ENCODE measurements around the gene MRPL52. TPM values are rescaled to one million over a fixed set of nuclear protein-coding genes. Genes with fewer than 3 reads are reported as not detected.
"Not testable (repeated sequence)": the region's sequence is repeated elsewhere in the genome, so short reads cannot be mapped to it uniquely, and the experiment has no call there.

MRPL52 gene
- total RNA-seq, 1 experiment from 2014 or later = 71.3 TPM

DNA sequence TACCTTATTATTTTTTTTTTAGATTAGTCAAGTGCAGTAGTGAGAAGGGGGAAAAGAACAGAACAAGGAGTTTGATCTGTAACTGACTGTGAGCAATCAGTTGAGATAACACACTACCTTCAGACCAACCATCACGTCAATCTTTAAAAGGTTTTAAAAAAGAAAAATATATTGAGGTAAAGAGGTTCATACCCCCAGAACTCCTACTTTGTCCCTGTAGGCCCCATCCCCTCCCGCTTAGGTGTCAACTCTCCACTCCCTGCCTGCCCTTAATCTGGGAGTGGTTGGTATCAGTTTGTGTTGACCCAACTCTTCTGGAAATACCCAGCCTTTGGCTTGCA lies 22.9 kb downstream of the MRPL52 start:
- Histone ChIP-seq H3K36me3 (ENCODE audit: insufficient read depth, low read length) (no peaks in the 10 kb centered on the region), H3K9me3 (ENCODE audit: low read length) (no peaks in the 10 kb centered on the region), H4K20me1 (ENCODE audit: insufficient read depth, low read depth, low read length) (no peaks in the 10 kb centered on the region), H3K27me3 (ENCODE audit: low read length) (no peaks in the 10 kb centered on the region), H2AFZ (ENCODE audit: low read length) (peak overlapping the region; percentile 89), H3K4me1 (ENCODE audit: low read length) (peaks cover 3% of the 10 kb centered on the region), H3K4me3 (ENCODE audit: low read length) (no peak overlapping the region), H3K27ac (ENCODE audit: low read length) (no peak overlapping the region), H3K9ac (ENCODE audit: low read length) (no peak overlapping the region; the same call in 1 of the 2 replicates), H3K79me2 (ENCODE audit: low read length) (no peaks in the 10 kb centered on the region), H3K9me2 (replicated peaks; ENCODE audit: insufficient read depth, low read length) (no peaks in the 10 kb centered on the region), H3K4me2 (ENCODE audit: low read depth, low read length, poor library complexity, severe bottlenecking) (peak overlapping the region; percentile 81)
- DNase-seq = no peak

DNA sequence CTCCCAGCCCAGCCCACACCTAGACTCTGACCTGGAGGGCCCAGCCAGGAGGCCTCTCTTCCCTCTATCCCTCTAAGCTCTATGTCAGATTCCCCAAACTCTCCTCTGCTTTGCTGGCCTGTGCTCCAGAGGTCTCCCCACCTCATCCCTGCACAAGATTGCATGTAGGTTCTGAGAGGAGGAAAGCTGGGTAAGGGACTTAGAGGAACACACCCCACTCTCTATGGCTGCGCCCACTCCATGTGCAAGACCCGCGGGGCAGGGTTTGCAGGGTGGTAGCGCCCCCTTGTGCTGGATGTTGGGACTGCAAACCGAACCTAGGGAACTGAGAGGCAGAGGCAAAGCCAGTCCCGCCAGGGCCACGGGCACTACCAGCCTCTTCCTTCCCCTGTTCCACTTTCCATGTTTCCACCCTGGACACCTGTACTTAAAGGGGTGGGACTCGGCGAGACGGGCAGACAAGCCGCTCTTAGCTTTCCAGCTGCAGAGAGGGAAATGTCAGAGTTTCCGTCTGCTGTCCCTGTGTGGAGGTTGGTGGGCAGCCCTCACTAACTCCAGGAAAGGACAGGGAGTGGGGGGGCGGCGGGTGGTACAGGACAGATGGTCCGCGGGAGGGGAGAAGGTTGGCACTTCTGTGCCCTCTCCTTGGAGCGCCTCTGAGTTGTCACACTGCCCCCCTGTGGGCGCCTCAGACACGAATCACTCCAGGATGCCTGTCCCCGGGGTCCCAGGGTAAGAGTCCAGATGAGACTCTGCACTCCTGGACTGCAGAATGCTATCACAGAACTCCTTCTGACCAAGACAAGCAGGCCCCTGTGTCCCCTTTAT lies 23.5 kb downstream of the MRPL52 start:
- no peak overlapping the region for H3K27ac ChIP-seq (ENCODE audit: low read length)
- H3K9ac ChIP-seq (ENCODE audit: low read length) = peak overlapping the region; percentile 71
- no peaks in the 10 kb centered on the region for H3K27me3 ChIP-seq (ENCODE audit: low read length)
- H4K20me1 ChIP-seq (ENCODE audit: insufficient read depth, low read depth, low read length) = no peaks in the 10 kb centered on the region
- DNase-seq = peak; percentile 98
- peak overlapping the region; percentile 65 for H3K4me3 ChIP-seq (ENCODE audit: low read length)
- peak overlapping the region; percentile 81 for H3K4me2 ChIP-seq (ENCODE audit: low read depth, low read length, poor library complexity, severe bottlenecking)
- H3K9me2 ChIP-seq (replicated peaks; ENCODE audit: insufficient read depth, low read length) = no peaks in the 10 kb centered on the region
- no peaks in the 10 kb centered on the region for H3K9me3 ChIP-seq (ENCODE audit: low read length)
- no peaks in the 10 kb centered on the region for H3K36me3 ChIP-seq (ENCODE audit: insufficient read depth, low read length)
- H3K79me2 ChIP-seq (ENCODE audit: low read length) = no peaks in the 10 kb centered on the region
- peak overlapping the region; percentile 89 for H2AFZ ChIP-seq (ENCODE audit: low read length)
- H3K4me1 ChIP-seq (ENCODE audit: low read length) = peaks cover 3% of the 10 kb centered on the region

DNA sequence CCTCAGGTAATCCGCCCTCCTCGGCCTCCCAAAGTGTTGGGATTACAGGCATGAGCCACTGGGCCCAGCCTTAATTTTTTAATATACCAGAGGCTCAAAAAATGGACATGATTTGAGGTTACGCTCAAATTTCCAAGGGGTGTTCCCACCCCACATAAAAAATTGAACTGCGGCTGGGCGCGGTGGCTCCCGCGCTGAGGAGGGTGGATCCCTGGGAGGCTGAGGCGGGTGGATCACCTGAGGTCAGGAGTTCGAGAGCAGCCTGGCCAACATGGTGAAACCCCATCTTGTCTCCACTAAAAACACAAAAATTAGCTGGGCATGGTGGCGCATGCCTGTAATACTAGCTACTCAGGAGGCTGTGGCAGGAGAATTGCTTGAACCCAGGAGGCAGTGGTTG lies 24.6 kb downstream of the MRPL52 start:
- H3K9me3 ChIP-seq (ENCODE audit: low read length); H3K9me2 ChIP-seq (replicated peaks; ENCODE audit: insufficient read depth, low read length); H2AFZ ChIP-seq (ENCODE audit: low read length); H3K27ac ChIP-seq (ENCODE audit: low read length); H3K9ac ChIP-seq (ENCODE audit: low read length); H3K4me2 ChIP-seq (ENCODE audit: low read depth, low read length, poor library complexity, severe bottlenecking); H3K79me2 ChIP-seq (ENCODE audit: low read length); DNase-seq; H4K20me1 ChIP-seq (ENCODE audit: insufficient read depth, low read depth, low read length); H3K36me3 ChIP-seq (ENCODE audit: insufficient read depth, low read length); H3K27me3 ChIP-seq (ENCODE audit: low read length); H3K4me1 ChIP-seq (ENCODE audit: low read length); H3K4me3 ChIP-seq (ENCODE audit: low read length): not testable (repeated sequence)

DNA sequence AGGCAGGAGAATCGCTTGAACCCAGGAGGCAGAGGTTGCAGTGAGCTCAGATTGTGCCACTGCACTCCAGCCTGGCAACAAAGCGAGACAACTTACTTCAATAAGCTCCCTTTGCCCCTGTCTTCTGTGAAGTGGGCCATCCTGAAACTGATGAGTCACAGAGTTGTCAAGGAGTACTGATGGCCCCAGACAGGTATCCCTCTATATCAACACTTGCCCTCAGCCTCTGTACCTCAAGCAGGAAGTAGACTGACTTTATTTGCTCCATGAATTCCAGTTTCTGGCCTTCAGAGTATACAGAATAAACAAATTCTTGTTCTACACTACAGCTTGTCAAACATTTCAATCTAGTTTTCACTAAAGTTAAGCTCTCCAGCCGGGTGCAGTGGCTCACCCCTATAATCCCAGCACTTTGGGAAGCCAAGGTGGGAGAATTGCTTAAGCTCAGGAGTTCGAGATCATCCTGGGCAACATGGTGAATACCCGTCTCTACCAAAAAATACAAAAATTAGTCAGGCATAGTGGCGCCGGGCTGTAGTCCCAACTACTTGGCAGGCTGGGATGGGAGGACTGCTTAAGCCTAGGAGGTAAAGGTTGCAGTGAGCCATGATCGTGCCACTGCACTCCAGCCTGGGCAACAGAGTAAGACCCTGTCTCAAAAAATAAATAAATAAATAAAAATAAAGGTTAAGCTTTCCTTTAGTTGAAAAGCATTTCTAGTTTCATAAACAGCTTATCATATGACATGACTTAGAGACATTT lies 25.5 kb downstream of the MRPL52 start:
- no peak overlapping the region for H3K9ac ChIP-seq (ENCODE audit: low read length)
- H2AFZ ChIP-seq (ENCODE audit: low read length) = no peak overlapping the region
- no peaks in the 10 kb centered on the region for H4K20me1 ChIP-seq (ENCODE audit: insufficient read depth, low read depth, low read length)
- no peaks in the 10 kb centered on the region for H3K9me2 ChIP-seq (replicated peaks; ENCODE audit: insufficient read depth, low read length)
- no peak overlapping the region for H3K27ac ChIP-seq (ENCODE audit: low read length)
- no peaks in the 10 kb centered on the region for H3K79me2 ChIP-seq (ENCODE audit: low read length)
- no peaks in the 10 kb centered on the region for H3K36me3 ChIP-seq (ENCODE audit: insufficient read depth, low read length)
- DNase-seq = no peak
- H3K9me3 ChIP-seq (ENCODE audit: low read length) = no peaks in the 10 kb centered on the region
- H3K4me3 ChIP-seq (ENCODE audit: low read length) = no peak overlapping the region
- no peak overlapping the region for H3K4me2 ChIP-seq (ENCODE audit: low read depth, low read length, poor library complexity, severe bottlenecking)
- no peaks in the 10 kb centered on the region for H3K27me3 ChIP-seq (ENCODE audit: low read length)
- peaks cover 3% of the 10 kb centered on the region for H3K4me1 ChIP-seq (ENCODE audit: low read length)

DNA sequence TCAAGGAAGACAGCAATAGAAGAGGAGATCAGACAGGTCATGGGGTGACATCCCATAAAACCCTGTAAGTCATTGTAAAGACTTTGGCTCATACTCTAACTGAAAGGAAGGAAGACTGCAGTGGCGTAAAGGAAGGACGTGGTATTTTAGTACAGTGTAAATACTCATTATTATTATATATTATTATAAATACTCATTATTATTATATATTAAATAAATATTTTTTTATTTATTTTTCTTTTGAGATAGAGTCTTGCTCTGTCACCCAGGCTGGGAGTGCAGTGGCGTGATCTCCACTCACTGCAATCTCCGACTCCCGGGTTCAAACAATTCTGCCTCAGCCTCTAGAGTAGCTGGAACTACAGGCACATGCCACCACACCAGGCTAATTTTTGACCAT lies 26.7 kb downstream of the MRPL52 start:
- H3K4me3 ChIP-seq (ENCODE audit: low read length) = no peak overlapping the region
- DNase-seq = no peak
- no peak overlapping the region for H3K4me2 ChIP-seq (ENCODE audit: low read depth, low read length, poor library complexity, severe bottlenecking)
- no peaks in the 10 kb centered on the region for H3K27me3 ChIP-seq (ENCODE audit: low read length)
- no peak overlapping the region for H3K9ac ChIP-seq (ENCODE audit: low read length)
- no peak overlapping the region for H3K27ac ChIP-seq (ENCODE audit: low read length)
- H4K20me1 ChIP-seq (ENCODE audit: insufficient read depth, low read depth, low read length) = no peaks in the 10 kb centered on the region
- no peaks in the 10 kb centered on the region for H3K9me2 ChIP-seq (replicated peaks; ENCODE audit: insufficient read depth, low read length)
- H3K9me3 ChIP-seq (ENCODE audit: low read length) = no peaks in the 10 kb centered on the region
- H3K36me3 ChIP-seq (ENCODE audit: insufficient read depth, low read length) = no peaks in the 10 kb centered on the region
- peaks cover 3% of the 10 kb centered on the region for H3K4me1 ChIP-seq (ENCODE audit: low read length)
- no peak overlapping the region for H2AFZ ChIP-seq (ENCODE audit: low read length)
- no peaks in the 10 kb centered on the region for H3K79me2 ChIP-seq (ENCODE audit: low read length)

DNA sequence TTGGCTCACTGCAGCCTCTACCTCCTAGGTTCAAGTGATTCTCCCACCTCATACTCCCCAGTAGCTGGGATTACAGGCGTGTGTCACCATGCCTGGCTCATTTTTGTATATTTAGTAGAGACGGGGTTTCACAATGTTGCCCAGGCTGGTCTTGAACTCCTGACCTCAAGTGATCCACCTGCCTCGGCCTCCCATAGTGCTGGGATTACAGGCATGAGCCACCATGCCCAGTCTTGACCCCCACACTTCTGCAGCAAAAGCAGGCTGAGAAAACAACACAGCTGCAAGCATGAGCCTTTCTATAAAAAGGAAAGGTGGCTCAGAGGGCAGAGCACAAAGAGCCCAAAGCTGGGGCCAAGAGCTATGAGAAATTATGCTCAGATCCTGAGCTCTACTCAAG lies 30.7 kb downstream of the MRPL52 start:
- H2AFZ ChIP-seq (ENCODE audit: low read length); H3K4me3 ChIP-seq (ENCODE audit: low read length); H3K27ac ChIP-seq (ENCODE audit: low read length); H3K4me2 ChIP-seq (ENCODE audit: low read depth, low read length, poor library complexity, severe bottlenecking); H3K4me1 ChIP-seq (ENCODE audit: low read length); DNase-seq; H3K79me2 ChIP-seq (ENCODE audit: low read length); H4K20me1 ChIP-seq (ENCODE audit: insufficient read depth, low read depth, low read length); H3K9ac ChIP-seq (ENCODE audit: low read length); H3K9me3 ChIP-seq (ENCODE audit: low read length); H3K9me2 ChIP-seq (replicated peaks; ENCODE audit: insufficient read depth, low read length); H3K27me3 ChIP-seq (ENCODE audit: low read length); H3K36me3 ChIP-seq (ENCODE audit: insufficient read depth, low read length): not testable (repeated sequence)

DNA sequence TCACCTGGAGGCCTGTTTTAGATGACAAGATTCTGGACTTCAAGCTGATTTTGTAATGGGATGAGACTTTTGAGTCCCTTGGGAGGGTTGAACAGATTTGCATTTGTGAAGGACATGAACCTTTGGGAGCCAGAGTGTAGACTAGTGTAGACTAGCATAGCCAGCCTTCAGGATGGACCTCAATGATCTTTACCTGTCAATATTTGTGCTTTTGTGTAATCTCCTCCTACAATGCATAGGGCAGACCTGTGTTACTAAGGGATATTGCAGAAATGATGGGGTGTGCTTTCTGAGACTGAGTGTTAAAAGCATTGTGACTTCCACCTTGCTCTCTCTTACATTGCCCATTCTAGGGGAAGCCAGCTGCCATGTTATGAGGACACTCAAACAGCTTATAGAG lies 32.0 kb downstream of the MRPL52 start:
- H3K9me2 ChIP-seq (replicated peaks; ENCODE audit: insufficient read depth, low read length) = no peaks in the 10 kb centered on the region
- no peaks in the 10 kb centered on the region for H3K9me3 ChIP-seq (ENCODE audit: low read length)
- H3K9ac ChIP-seq (ENCODE audit: low read length) = no peak overlapping the region
- no peaks in the 10 kb centered on the region for H4K20me1 ChIP-seq (ENCODE audit: insufficient read depth, low read depth, low read length)
- no peak overlapping the region for H3K27ac ChIP-seq (ENCODE audit: low read length)
- H3K4me3 ChIP-seq (ENCODE audit: low read length) = no peak overlapping the region
- no peaks in the 10 kb centered on the region for H3K4me1 ChIP-seq (ENCODE audit: low read length)
- H3K79me2 ChIP-seq (ENCODE audit: low read length) = no peaks in the 10 kb centered on the region
- no peaks in the 10 kb centered on the region for H3K36me3 ChIP-seq (ENCODE audit: insufficient read depth, low read length)
- H3K27me3 ChIP-seq (ENCODE audit: low read length) = no peaks in the 10 kb centered on the region
- DNase-seq = no peak
- no peak overlapping the region for H2AFZ ChIP-seq (ENCODE audit: low read length)
- H3K4me2 ChIP-seq (ENCODE audit: low read depth, low read length, poor library complexity, severe bottlenecking) = no peak overlapping the region

DNA sequence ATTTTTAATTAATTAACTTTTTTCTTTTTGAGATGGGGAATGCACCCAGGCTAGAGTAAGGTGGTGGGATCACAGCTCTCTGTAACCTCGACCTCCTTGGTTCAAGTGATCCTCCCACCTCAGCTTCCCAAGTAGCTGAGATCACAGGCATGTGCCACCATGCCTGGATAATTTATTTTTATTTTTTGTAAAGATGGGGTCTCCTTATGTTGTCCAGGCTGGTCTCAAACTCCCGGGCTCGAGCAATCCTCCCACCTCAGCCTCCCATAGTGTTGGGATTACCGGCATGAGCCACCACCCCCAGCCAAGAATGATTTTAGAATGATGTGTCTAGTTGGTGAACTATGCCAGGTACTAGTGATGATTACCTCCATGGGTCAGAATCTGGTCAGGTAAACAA lies 35.3 kb downstream of the MRPL52 start:
- H3K4me3 ChIP-seq (ENCODE audit: low read length) = no peak overlapping the region
- H3K4me2 ChIP-seq (ENCODE audit: low read depth, low read length, poor library complexity, severe bottlenecking) = no peak overlapping the region
- no peaks in the 10 kb centered on the region for H3K9me3 ChIP-seq (ENCODE audit: low read length)
- H2AFZ ChIP-seq (ENCODE audit: low read length) = no peak overlapping the region
- H3K27ac ChIP-seq (ENCODE audit: low read length) = no peak overlapping the region
- no peaks in the 10 kb centered on the region for H3K27me3 ChIP-seq (ENCODE audit: low read length)
- no peaks in the 10 kb centered on the region for H3K79me2 ChIP-seq (ENCODE audit: low read length)
- H3K4me1 ChIP-seq (ENCODE audit: low read length) = peaks cover 1% of the 10 kb centered on the region
- DNase-seq = no peak
- no peaks in the 10 kb centered on the region for H4K20me1 ChIP-seq (ENCODE audit: insufficient read depth, low read depth, low read length)
- H3K9ac ChIP-seq (ENCODE audit: low read length) = no peak overlapping the region
- no peaks in the 10 kb centered on the region for H3K36me3 ChIP-seq (ENCODE audit: insufficient read depth, low read length)
- no peaks in the 10 kb centered on the region for H3K9me2 ChIP-seq (replicated peaks; ENCODE audit: insufficient read depth, low read length)

Measured in Karpas-422 (cell line).